ENCODE results near the gene ZFAND2B. TPM values are rescaled to one million over a fixed set of nuclear protein-coding genes. Genes with fewer than 3 reads are reported as not detected.

The ZFAND2B gene
- polyA plus RNA-seq, 1 of the 3 experiments (the other 2 are of a cell fraction): 39.9 TPM

GRCh38 chr2:219250049-219250781 is 43.6 kb downstream of the ZFAND2B start (continued):
- TF ChIP-seq, protein P1, sequence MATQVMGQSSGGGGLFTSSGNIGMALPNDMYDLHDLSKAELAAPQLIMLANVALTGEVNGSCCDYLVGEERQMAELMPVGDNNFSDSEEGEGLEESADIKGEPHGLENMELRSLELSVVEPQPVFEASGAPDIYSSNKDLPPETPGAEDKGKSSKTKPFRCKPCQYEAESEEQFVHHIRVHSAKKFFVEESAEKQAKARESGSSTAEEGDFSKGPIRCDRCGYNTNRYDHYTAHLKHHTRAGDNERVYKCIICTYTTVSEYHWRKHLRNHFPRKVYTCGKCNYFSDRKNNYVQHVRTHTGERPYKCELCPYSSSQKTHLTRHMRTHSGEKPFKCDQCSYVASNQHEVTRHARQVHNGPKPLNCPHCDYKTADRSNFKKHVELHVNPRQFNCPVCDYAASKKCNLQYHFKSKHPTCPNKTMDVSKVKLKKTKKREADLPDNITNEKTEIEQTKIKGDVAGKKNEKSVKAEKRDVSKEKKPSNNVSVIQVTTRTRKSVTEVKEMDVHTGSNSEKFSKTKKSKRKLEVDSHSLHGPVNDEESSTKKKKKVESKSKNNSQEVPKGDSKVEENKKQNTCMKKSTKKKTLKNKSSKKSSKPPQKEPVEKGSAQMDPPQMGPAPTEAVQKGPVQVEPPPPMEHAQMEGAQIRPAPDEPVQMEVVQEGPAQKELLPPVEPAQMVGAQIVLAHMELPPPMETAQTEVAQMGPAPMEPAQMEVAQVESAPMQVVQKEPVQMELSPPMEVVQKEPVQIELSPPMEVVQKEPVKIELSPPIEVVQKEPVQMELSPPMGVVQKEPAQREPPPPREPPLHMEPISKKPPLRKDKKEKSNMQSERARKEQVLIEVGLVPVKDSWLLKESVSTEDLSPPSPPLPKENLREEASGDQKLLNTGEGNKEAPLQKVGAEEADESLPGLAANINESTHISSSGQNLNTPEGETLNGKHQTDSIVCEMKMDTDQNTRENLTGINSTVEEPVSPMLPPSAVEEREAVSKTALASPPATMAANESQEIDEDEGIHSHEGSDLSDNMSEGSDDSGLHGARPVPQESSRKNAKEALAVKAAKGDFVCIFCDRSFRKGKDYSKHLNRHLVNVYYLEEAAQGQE (IDR thresholded peaks at IDR 0.05; ENCODE audit: low read depth, low read length): no peak
- TF ChIP-seq FOSL2 (IDR thresholded peaks at IDR 0.05; ENCODE audit: borderline replicate concordance, low read depth): no peak
- TF ChIP-seq MXI1 (IDR thresholded peaks at IDR 0.05; ENCODE audit: low read depth, low read length): no peak
- TF ChIP-seq FOXM1 (IDR thresholded peaks at IDR 0.05; ENCODE audit: low read depth): no peak
- TF ChIP-seq CHD2 (IDR thresholded peaks at IDR 0.05; ENCODE audit: low read length, partially characterized antibody): no peak
- TF ChIP-seq NRF1 (IDR thresholded peaks at IDR 0.05; ENCODE audit: low read depth, low read length): no peak
- no peak for TF ChIP-seq FOXJ3 (CRISPR knock-in tag; IDR thresholded peaks at IDR 0.05)
- TF ChIP-seq, protein P2, sequence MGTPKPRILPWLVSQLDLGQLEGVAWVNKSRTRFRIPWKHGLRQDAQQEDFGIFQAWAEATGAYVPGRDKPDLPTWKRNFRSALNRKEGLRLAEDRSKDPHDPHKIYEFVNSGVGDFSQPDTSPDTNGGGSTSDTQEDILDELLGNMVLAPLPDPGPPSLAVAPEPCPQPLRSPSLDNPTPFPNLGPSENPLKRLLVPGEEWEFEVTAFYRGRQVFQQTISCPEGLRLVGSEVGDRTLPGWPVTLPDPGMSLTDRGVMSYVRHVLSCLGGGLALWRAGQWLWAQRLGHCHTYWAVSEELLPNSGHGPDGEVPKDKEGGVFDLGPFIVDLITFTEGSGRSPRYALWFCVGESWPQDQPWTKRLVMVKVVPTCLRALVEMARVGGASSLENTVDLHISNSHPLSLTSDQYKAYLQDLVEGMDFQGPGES (IDR thresholded peaks at IDR 0.05; ENCODE audit: low read depth, low read length): no peak

DNA sequence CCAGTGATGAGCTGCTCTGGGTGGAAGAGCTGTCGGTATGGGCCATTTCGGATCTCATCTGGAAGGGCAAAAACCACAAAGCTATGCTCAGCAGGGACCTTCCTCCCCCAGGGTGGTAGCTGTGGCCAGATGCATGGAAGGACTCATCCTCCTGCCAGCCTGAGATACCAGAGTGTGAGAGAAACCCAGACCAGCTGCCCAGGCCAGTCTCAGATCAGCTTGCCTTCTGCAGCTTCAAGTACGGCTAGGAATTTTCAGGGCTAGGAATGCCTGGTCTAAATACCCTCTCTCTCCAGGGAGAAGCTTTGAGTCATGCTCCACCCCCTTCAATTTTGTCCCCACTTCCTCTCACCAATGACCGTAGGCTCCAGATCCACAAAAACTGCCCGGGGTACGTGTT is 45.1 kb downstream of the ZFAND2B start:
- H3K4me2 ChIP-seq: no peak overlapping the region
- DNase-seq: no peak
- POLR2A ChIA-PET: interaction anchor here (0.7 kb wide), 1 partner anchor 34 kb away, joined by 3 read pairs; no protein-coding TSS in a partner anchor
- H3K79me2 ChIP-seq (ENCODE audit: insufficient read depth): peaks cover 6% of the 10 kb centered on the region; the same call in 1 of the 2 replicates
- no peak overlapping the region for H2AFZ ChIP-seq (ENCODE audit: low read depth)
- no peaks in the 10 kb centered on the region for H3K9me2 ChIP-seq
- WGBS (ENCODE audit: low lambda C conversion rate): 96% methylated on average over 4 of the region's 6 CpGs
- TF ChIP-seq FOXJ3 (CRISPR knock-in tag; IDR thresholded peaks at IDR 0.05): no peak
- TF ChIP-seq, protein P3, sequence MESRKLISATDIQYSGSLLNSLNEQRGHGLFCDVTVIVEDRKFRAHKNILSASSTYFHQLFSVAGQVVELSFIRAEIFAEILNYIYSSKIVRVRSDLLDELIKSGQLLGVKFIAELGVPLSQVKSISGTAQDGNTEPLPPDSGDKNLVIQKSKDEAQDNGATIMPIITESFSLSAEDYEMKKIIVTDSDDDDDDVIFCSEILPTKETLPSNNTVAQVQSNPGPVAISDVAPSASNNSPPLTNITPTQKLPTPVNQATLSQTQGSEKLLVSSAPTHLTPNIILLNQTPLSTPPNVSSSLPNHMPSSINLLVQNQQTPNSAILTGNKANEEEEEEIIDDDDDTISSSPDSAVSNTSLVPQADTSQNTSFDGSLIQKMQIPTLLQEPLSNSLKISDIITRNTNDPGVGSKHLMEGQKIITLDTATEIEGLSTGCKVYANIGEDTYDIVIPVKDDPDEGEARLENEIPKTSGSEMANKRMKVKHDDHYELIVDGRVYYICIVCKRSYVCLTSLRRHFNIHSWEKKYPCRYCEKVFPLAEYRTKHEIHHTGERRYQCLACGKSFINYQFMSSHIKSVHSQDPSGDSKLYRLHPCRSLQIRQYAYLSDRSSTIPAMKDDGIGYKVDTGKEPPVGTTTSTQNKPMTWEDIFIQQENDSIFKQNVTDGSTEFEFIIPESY (IDR thresholded peaks at IDR 0.05; ENCODE audit: borderline replicate concordance, low read depth): no peak
- TF ChIP-seq EP300 (IDR thresholded peaks at IDR 0.05; ENCODE audit: borderline replicate concordance in 1 of 2, low read depth in 1 of 2, low read length in 1 of 2): no peak
- TF ChIP-seq ELF1 (IDR thresholded peaks at IDR 0.05): no peak
- TF ChIP-seq TCF12 (IDR thresholded peaks at IDR 0.05): no peak
- no peak for TF ChIP-seq USF2 (IDR thresholded peaks at IDR 0.05; ENCODE audit: borderline replicate concordance, low read depth, low read length)
- peaks cover 19 to 26% of the 10 kb centered on the region in 2 experiments; a peak in 3 of 4 replicates for H3K4me1 ChIP-seq (ENCODE audit: control insufficient read depth in 1 of 2, insufficient read depth in 2 of 2, low read depth in 1 of 2, low read length in 1 of 2)
- H3K9me3 ChIP-seq: no peaks in the 10 kb centered on the region
- CTCF ChIA-PET: interaction anchor here (1.0 to 5.5 kb wide), 6 partner anchors 10 to 76 kb away, joined by 3 to 44 read pairs (median 4); no protein-coding TSS in a partner anchor
- no peak overlapping the region for H3K4me3 ChIP-seq (ENCODE audit: low read depth in 2 of 2, low read length in 1 of 2)
- peaks cover 5 to 16% of the 10 kb centered on the region in 2 experiments for H3K36me3 ChIP-seq (replicated peaks in 1 of 2; ENCODE audit: control insufficient read depth in 1 of 2, insufficient read depth in 2 of 2, low read length in 1 of 2)
- H3K27ac ChIP-seq (ENCODE audit: low read depth in 2 of 2, low read length in 1 of 2): no peak overlapping the region
- peaks cover 19% of the 10 kb centered on the region for H3F3A ChIP-seq (replicated peaks; ENCODE audit: insufficient read depth)
- H3K27me3 ChIP-seq (ENCODE audit: insufficient read depth): peaks cover 27% of the 10 kb centered on the region
- H3K9ac ChIP-seq: no peak overlapping the region
- H4K20me1 ChIP-seq (ENCODE audit: insufficient read depth): no peaks in the 10 kb centered on the region

All from SK-N-SH (cell line).